ENCODE measurements around the gene CCDC183. TPM values are rescaled to one million over a fixed set of nuclear protein-coding genes. Genes with fewer than 3 reads are reported as not detected.
"Not testable (repeated sequence)": the region's sequence is repeated elsewhere in the genome, so short reads cannot be mapped to it uniquely, and the experiment has no call there.

Gene CCDC183
- total and polyA plus RNA-seq, 4 donors: 0.45 to 0.58 (median 0.48) TPM

GRCh38 chr9:136753371-136754058, 42.6 kb upstream of the CCDC183 start:
- intact Hi-C loops (cut with DNase I): no loop called here
- H3K4me3 ChIP-seq (ENCODE audit: low read length in 2 of 2): no peak overlapping the region
- H3K27me3 ChIP-seq (ENCODE audit: control insufficient read depth in 1 of 2, insufficient read depth in 2 of 2, low read length in 1 of 2): no peaks in the 10 kb centered on the region
- no peaks in the 10 kb centered on the region for H3K36me3 ChIP-seq (ENCODE audit: control insufficient read depth in 1 of 2, insufficient read depth in 2 of 2, low read length in 1 of 2)
- H3K27ac ChIP-seq (ENCODE audit: low read depth in 1 of 2, low read length in 2 of 2): no peak overlapping the region
- WGBS, 2 donors: 86 to 87% methylated on average over 31 of the region's 31 CpGs
- H3K4me1 ChIP-seq (ENCODE audit: control insufficient read depth in 1 of 2, insufficient read depth in 2 of 2, low read length in 2 of 2): no peaks in the 10 kb centered on the region
- no peak for ATAC-seq (ENCODE audit: low FRiP score)
- H3K9me3 ChIP-seq (ENCODE audit: control insufficient read depth, low read length): peaks cover 2% of the 10 kb centered on the region
- no peak for DNase-seq

GRCh38 chr9:136754059-136754572, 42.0 kb upstream of the CCDC183 start:
- no peak for DNase-seq
- H3K27me3 ChIP-seq (ENCODE audit: control insufficient read depth in 1 of 2, insufficient read depth in 2 of 2, low read length in 1 of 2): no peaks in the 10 kb centered on the region
- H3K27ac ChIP-seq (ENCODE audit: low read depth in 1 of 2, low read length in 2 of 2): no peak overlapping the region
- ATAC-seq (ENCODE audit: low FRiP score): peak; percentile 23
- WGBS, 2 donors: 80 to 81% methylated on average over 14 to 17 of the region's 17 CpGs
- no peaks in the 10 kb centered on the region for H3K4me1 ChIP-seq (ENCODE audit: control insufficient read depth in 1 of 2, insufficient read depth in 2 of 2, low read length in 2 of 2)
- no peak overlapping the region for H3K4me3 ChIP-seq (ENCODE audit: low read length in 2 of 2)
- H3K36me3 ChIP-seq (ENCODE audit: control insufficient read depth in 1 of 2, insufficient read depth in 2 of 2, low read length in 1 of 2): no peaks in the 10 kb centered on the region
- intact Hi-C loops (cut with DNase I): no loop called here
- peaks cover 2% of the 10 kb centered on the region for H3K9me3 ChIP-seq (ENCODE audit: control insufficient read depth, low read length)

- Histone ChIP-seq H3K4me1 (ENCODE audit: control insufficient read depth in 1 of 2, insufficient read depth in 2 of 2, low read length in 2 of 2) (no peaks in the 10 kb centered on the region), H3K4me3 (ENCODE audit: low read length in 2 of 2) (no peak overlapping the region), H3K27ac (ENCODE audit: low read depth in 1 of 2, low read length in 2 of 2) (no peak overlapping the region), H3K27me3 (ENCODE audit: control insufficient read depth in 1 of 2, insufficient read depth in 2 of 2, low read length in 1 of 2) (no peaks in the 10 kb centered on the region), H3K9me3 (ENCODE audit: control insufficient read depth, low read length) (peaks cover 2% of the 10 kb centered on the region), H3K36me3 (ENCODE audit: control insufficient read depth in 1 of 2, insufficient read depth in 2 of 2, low read length in 1 of 2) (no peaks in the 10 kb centered on the region)
- intact Hi-C loops (cut with DNase I): no loop called here
- ATAC-seq (ENCODE audit: low FRiP score) (no peak), DNase-seq (no peak)
- WGBS, 2 donors: 73 to 76% methylated on average over 21 to 24 of the region's 24 CpGs
These were observed 41.4 kb upstream of the CCDC183 start for GRCh38 chr9:136754626-136755301.

GRCh38 chr9:136755302-136756133, 40.6 kb upstream of the CCDC183 start:
- intact Hi-C loops (cut with DNase I): not testable (repeated sequence)
- 88 to 89% methylated on average over 22 of the region's 22 CpGs for WGBS, 2 donors

GRCh38 chr9:136756134-136756438, 40.1 kb upstream of the CCDC183 start:
- no peaks in the 10 kb centered on the region for H3K36me3 ChIP-seq (ENCODE audit: control insufficient read depth in 1 of 2, insufficient read depth in 2 of 2, low read length in 1 of 2)
- intact Hi-C loops (cut with DNase I): no loop called here
- no peak overlapping the region for H3K27ac ChIP-seq (ENCODE audit: low read depth in 1 of 2, low read length in 2 of 2)
- no peaks in the 10 kb centered on the region for H3K4me1 ChIP-seq (ENCODE audit: control insufficient read depth in 1 of 2, insufficient read depth in 2 of 2, low read length in 2 of 2)
- no peak overlapping the region for H3K4me3 ChIP-seq (ENCODE audit: low read length in 2 of 2)
- H3K27me3 ChIP-seq (ENCODE audit: control insufficient read depth in 1 of 2, insufficient read depth in 2 of 2, low read length in 1 of 2): no peaks in the 10 kb centered on the region
- peaks cover 2% of the 10 kb centered on the region for H3K9me3 ChIP-seq (ENCODE audit: control insufficient read depth, low read length)
- DNase-seq: no peak
- 95 to 99% methylated on average over 4 of the region's 4 CpGs for WGBS, 2 donors
- no peak for ATAC-seq (ENCODE audit: low FRiP score)

More at GRCh38 chr9:136755302-136756133, 40.6 kb upstream of the CCDC183 start:
- H3K4me3 ChIP-seq (ENCODE audit: low read length in 2 of 2); H3K27me3 ChIP-seq (ENCODE audit: control insufficient read depth in 1 of 2, insufficient read depth in 2 of 2, low read length in 1 of 2); ATAC-seq (ENCODE audit: low FRiP score); H3K36me3 ChIP-seq (ENCODE audit: control insufficient read depth in 1 of 2, insufficient read depth in 2 of 2, low read length in 1 of 2); H3K4me1 ChIP-seq (ENCODE audit: control insufficient read depth in 1 of 2, insufficient read depth in 2 of 2, low read length in 2 of 2); H3K9me3 ChIP-seq (ENCODE audit: control insufficient read depth, low read length); H3K27ac ChIP-seq (ENCODE audit: low read depth in 1 of 2, low read length in 2 of 2); DNase-seq: not testable (repeated sequence)

- no peaks in the 10 kb centered on the region for H3K27me3 ChIP-seq (ENCODE audit: control insufficient read depth in 1 of 2, insufficient read depth in 2 of 2, low read length in 1 of 2)
- H3K27ac ChIP-seq (ENCODE audit: low read depth in 1 of 2, low read length in 2 of 2): no peak overlapping the region
- ATAC-seq (ENCODE audit: low FRiP score) (no peak), DNase-seq (no peak)
- intact Hi-C loops (cut with DNase I): no loop called here
- no peak overlapping the region for H3K4me3 ChIP-seq (ENCODE audit: low read length in 2 of 2)
- 94 to 95% methylated on average over 18 of the region's 18 CpGs for WGBS, 2 donors
- H3K9me3 ChIP-seq (ENCODE audit: control insufficient read depth, low read length): peaks cover 2% of the 10 kb centered on the region
- no peaks in the 10 kb centered on the region for H3K36me3 ChIP-seq (ENCODE audit: control insufficient read depth in 1 of 2, insufficient read depth in 2 of 2, low read length in 1 of 2)
- H3K4me1 ChIP-seq (ENCODE audit: control insufficient read depth in 1 of 2, insufficient read depth in 2 of 2, low read length in 2 of 2): no peaks in the 10 kb centered on the region
These were observed 39.3 kb upstream of the CCDC183 start for GRCh38 chr9:136756836-136757235.

- H3K27me3 ChIP-seq (ENCODE audit: control insufficient read depth in 1 of 2, insufficient read depth in 2 of 2, low read length in 1 of 2): no peaks in the 10 kb centered on the region
- H3K36me3 ChIP-seq (ENCODE audit: control insufficient read depth in 1 of 2, insufficient read depth in 2 of 2, low read length in 1 of 2): no peaks in the 10 kb centered on the region
- DNase-seq (peak in 1 of 2 donors; percentile 48), ATAC-seq (ENCODE audit: low FRiP score) (no peak)
- 85 to 93% methylated on average over 19 to 20 of the region's 20 CpGs for WGBS, 2 donors
- peaks cover 2% of the 10 kb centered on the region for H3K9me3 ChIP-seq (ENCODE audit: control insufficient read depth, low read length)
- intact Hi-C loops (cut with DNase I): no loop called here
- H3K4me1 ChIP-seq (ENCODE audit: control insufficient read depth in 1 of 2, insufficient read depth in 2 of 2, low read length in 2 of 2): no peaks in the 10 kb centered on the region
- H3K27ac ChIP-seq (ENCODE audit: low read depth in 1 of 2, low read length in 2 of 2): no peak overlapping the region
- H3K4me3 ChIP-seq (ENCODE audit: low read length in 2 of 2): no peak overlapping the region
These were observed 38.8 kb upstream of the CCDC183 start for GRCh38 chr9:136757328-136757727.

- Histone ChIP-seq H3K27ac (ENCODE audit: low read depth in 1 of 2, low read length in 2 of 2) (no peak overlapping the region), H3K4me3 (ENCODE audit: low read length in 2 of 2) (no peak overlapping the region), H3K4me1 (ENCODE audit: control insufficient read depth in 1 of 2, insufficient read depth in 2 of 2, low read length in 2 of 2) (no peaks in the 10 kb centered on the region), H3K36me3 (ENCODE audit: control insufficient read depth in 1 of 2, insufficient read depth in 2 of 2, low read length in 1 of 2) (no peaks in the 10 kb centered on the region), H3K27me3 (ENCODE audit: control insufficient read depth in 1 of 2, insufficient read depth in 2 of 2, low read length in 1 of 2) (no peaks in the 10 kb centered on the region), H3K9me3 (ENCODE audit: control insufficient read depth, low read length) (peaks cover 2% of the 10 kb centered on the region)
- intact Hi-C loops (cut with DNase I): no loop called here
- ATAC-seq (ENCODE audit: low FRiP score) (no peak), DNase-seq (peak; percentile 37 to 65)
- 87 to 88% methylated on average over 20 of the region's 20 CpGs for WGBS, 2 donors
These were observed 38.4 kb upstream of the CCDC183 start for GRCh38 chr9:136757751-136758140.

Data from aorta (tissue), 5 donors.